ENCODE data around the gene KDM4C. TPM values are rescaled to one million over a fixed set of nuclear protein-coding genes. Genes with fewer than 3 reads are reported as not detected.

The KDM4C gene
- total and polyA plus RNA-seq, 10 donors = 11.1 to 85.5 (median 61.9) TPM

GRCh38 chr9:7196467-7196866 is 438.7 kb downstream of the KDM4C start:
- H3K36me3 ChIP-seq = no peaks in the 10 kb centered on the region
- 76 to 94% (median 88%) methylated on average over 2 of the region's 2 CpGs for WGBS, 5 donors
- intact Hi-C loops (cut with DNase I; ENCODE audit: low total_unique reads) = no loop called here
- DNase-seq = no peak
- TF ChIP-seq POLR2AphosphoS5 (IDR thresholded peaks at IDR 0.05) = no peak
- no peak for TF ChIP-seq CTCF (IDR thresholded peaks at IDR 0.05 in 8 of 11, conservative IDR thresholded peaks at IDR 0.05 in 3 of 11)
- no peak for TF ChIP-seq POLR2A (IDR thresholded peaks at IDR 0.05)
- H3K27me3 ChIP-seq (replicated peaks in 1 of 7) = no peaks in the 10 kb centered on the region
- H3K4me3 ChIP-seq = no peak overlapping the region
- peaks cover 0 to 3% (median 0%) of the 10 kb centered on the region in 8 donors for H3K9me3 ChIP-seq
- no peaks in the 10 kb centered on the region for H3K4me1 ChIP-seq
- no peak overlapping the region for H3K27ac ChIP-seq

- no peak overlapping the region for H3K4me3 ChIP-seq
- H3K27me3 ChIP-seq (replicated peaks in 1 of 7) = no peaks in the 10 kb centered on the region
- no peak for TF ChIP-seq CTCF (IDR thresholded peaks at IDR 0.05 in 8 of 11, conservative IDR thresholded peaks at IDR 0.05 in 3 of 11)
- no peak overlapping the region for H3K27ac ChIP-seq
- H3K4me1 ChIP-seq = no peaks in the 10 kb centered on the region
- H3K9me3 ChIP-seq = no peaks in the 10 kb centered on the region
- H3K36me3 ChIP-seq = no peaks in the 10 kb centered on the region
- WGBS, 5 donors = 88 to 97% (median 90%) methylated on average over 5 of the region's 5 CpGs
- DNase-seq = no peak
- intact Hi-C loops (cut with DNase I; ENCODE audit: low total_unique reads) = no loop called here
Measured at GRCh38 chr9:7201196-7201595, 443.4 kb downstream of the KDM4C start.

- Histone ChIP-seq H3K27ac (no peak overlapping the region), H3K27me3 (replicated peaks in 1 of 7) (no peaks in the 10 kb centered on the region), H3K36me3 (no peaks in the 10 kb centered on the region), H3K9me3 (no peaks in the 10 kb centered on the region), H3K4me1 (no peaks in the 10 kb centered on the region), H3K4me3 (no peak overlapping the region)
- no peak for TF ChIP-seq POLR2AphosphoS5 (IDR thresholded peaks at IDR 0.05)
- no peak for TF ChIP-seq POLR2A (IDR thresholded peaks at IDR 0.05)
- TF ChIP-seq CTCF (IDR thresholded peaks at IDR 0.05 in 8 of 11, conservative IDR thresholded peaks at IDR 0.05 in 3 of 11) = no peak
- no peak for DNase-seq
- 77 to 89% (median 81%) methylated on average over 4 of the region's 4 CpGs for WGBS, 5 donors
- intact Hi-C loops (cut with DNase I; ENCODE audit: low total_unique reads) = no loop called here
Measured at GRCh38 chr9:7205806-7206205, 448.0 kb downstream of the KDM4C start.

- Histone ChIP-seq H3K9me3 (no peaks in the 10 kb centered on the region), H3K27ac (no peak overlapping the region), H3K4me1 (no peaks in the 10 kb centered on the region), H3K36me3 (no peaks in the 10 kb centered on the region), H3K27me3 (replicated peaks in 1 of 7) (no peaks in the 10 kb centered on the region), H3K4me3 (no peak overlapping the region)
- WGBS, 5 donors = 83 to 92% (median 86%) methylated on average over 6 of the region's 6 CpGs
- intact Hi-C loops (cut with DNase I; ENCODE audit: low total_unique reads) = no loop called here
- no peak for TF ChIP-seq CTCF (IDR thresholded peaks at IDR 0.05 in 8 of 11, conservative IDR thresholded peaks at IDR 0.05 in 3 of 11)
- TF ChIP-seq POLR2AphosphoS5 (IDR thresholded peaks at IDR 0.05) = no peak
- no peak for TF ChIP-seq POLR2A (IDR thresholded peaks at IDR 0.05)
- no peak for DNase-seq
Measured at GRCh38 chr9:7206221-7206758, 448.5 kb downstream of the KDM4C start.
